Measurements from ENCODE around the gene FCHSD1.
A peak's percentile ranks its signal among the peaks of the same experiment; 100 is the strongest.

FCHSD1 gene

GRCh38 chr5:141650851-141651727 is at the start of gene FCHSD1:
FCHSD1 (minus strand) TSS chr5:141651418; CDS start chr5:141651368, 50 bp downstream.
- peak; percentile 97 for DNase-seq (ENCODE audit: low spot score)

GRCh38 chr5:141697586-141697985 is 46.4 kb upstream of the FCHSD1 start:
- no peak for DNase-seq (ENCODE audit: low spot score)

- DNase-seq (ENCODE audit: low spot score) = no peak
Observed at GRCh38 chr5:141696431-141696830, 45.2 kb upstream of the FCHSD1 start.

GRCh38 chr5:141695627-141696215 is 44.5 kb upstream of the FCHSD1 start:
- DNase-seq (ENCODE audit: low spot score) = no peak

- DNase-seq (ENCODE audit: low spot score) = no peak
Observed at GRCh38 chr5:141694479-141694878, 43.3 kb upstream of the FCHSD1 start.

GRCh38 chr5:141692919-141693725 is 41.9 kb upstream of the FCHSD1 start:
- no peak for DNase-seq (ENCODE audit: low spot score)

- no peak for DNase-seq (ENCODE audit: low spot score)
Observed at GRCh38 chr5:141692533-141692888, 41.3 kb upstream of the FCHSD1 start.

- peak; percentile 94 for DNase-seq (ENCODE audit: low spot score)
Observed at GRCh38 chr5:141691867-141692532, 40.8 kb upstream of the FCHSD1 start.

- DNase-seq (ENCODE audit: low spot score) = no peak
Observed at GRCh38 chr5:141691286-141691866, 40.2 kb upstream of the FCHSD1 start.

- no peak for DNase-seq (ENCODE audit: low spot score)
Observed at GRCh38 chr5:141686648-141687416, 35.6 kb upstream of the FCHSD1 start.

GRCh38 chr5:141685591-141685990 is 34.4 kb upstream of the FCHSD1 start:
- DNase-seq (ENCODE audit: low spot score) = no peak

GRCh38 chr5:141683596-141684141 is 32.5 kb upstream of the FCHSD1 start:
- no peak for DNase-seq (ENCODE audit: low spot score)

- peak; percentile 80 for DNase-seq (ENCODE audit: low spot score)
Observed at GRCh38 chr5:141681695-141682641, 30.8 kb upstream of the FCHSD1 start, which contains the start of gene ARAP3. ARAP3 (minus strand) TSS chr5:141682230; CDS start chr5:141680486, 1,744 bp downstream.

GRCh38 chr5:141681295-141681694 is 30.1 kb upstream of the FCHSD1 start:
- no peak for DNase-seq (ENCODE audit: low spot score)

- peak; percentile 80 for DNase-seq (ENCODE audit: low spot score)
Observed at GRCh38 chr5:141680751-141681201, 29.6 kb upstream of the FCHSD1 start.

- no peak for DNase-seq (ENCODE audit: low spot score)
Observed at GRCh38 chr5:141680178-141680577, 29.0 kb upstream of the FCHSD1 start.

- DNase-seq (ENCODE audit: low spot score) = no peak
Observed at GRCh38 chr5:141677415-141677814, 26.2 kb upstream of the FCHSD1 start.

- DNase-seq (ENCODE audit: low spot score) = no peak
Observed at GRCh38 chr5:141675672-141676071, 24.5 kb upstream of the FCHSD1 start.

- no peak for DNase-seq (ENCODE audit: low spot score)
Observed at GRCh38 chr5:141674747-141675146, 23.5 kb upstream of the FCHSD1 start.

Measured in ecto neural progenitor cell (in vitro differentiated cells).